Measurements from ENCODE around the gene NOC2L. TPM values are rescaled to one million over a fixed set of nuclear protein-coding genes. Genes with fewer than 3 reads are reported as not detected.

The NOC2L gene
- total and polyA plus RNA-seq, 2 donors (not counting 3 experiments of a cell fraction or from before 2014, with no cell fraction given) = 55.3 to 87.9 TPM

GRCh38 chr1:960363-961131, 1.5 kb upstream of the NOC2L start, which contains the start of gene KLHL17:
KLHL17 (plus strand) TSS chr1:960584; CDS start chr1:960694, 110 bp downstream.
- peak within 1 kb of the TSS; percentile 44 to 68 (median 45) for H3K4me3 ChIP-seq (replicated peaks in 1 of 3; ENCODE audit: insufficient read depth in 1 of 3, low read depth in 1 of 3, low read length in 3 of 3)
- DNase-seq (ENCODE audit: low read depth, low spot score) = peak; percentile 43
- no TSS peak for BruUV-seq (replicated peaks)
- dilution Hi-C loops (cut with MboI; ENCODE audit: extremely low pct_ligation_motif_present, low sequenced_read_pairs) = no loop called here
- intact Hi-C loops (cut with micrococcal nuclease) = loop anchor here (2.0 kb wide), 1 partner anchor 20 kb away; no protein-coding TSS in a partner anchor
- H3K4me1 ChIP-seq (ENCODE audit: control insufficient read depth, extremely low read depth, insufficient read depth, low read length) = peaks cover 5% of the 10 kb centered on the region
- no peaks in the 10 kb centered on the region for H3K9me1 ChIP-seq (replicated peaks; ENCODE audit: control insufficient read depth, extremely low read depth, insufficient read depth, low read length)
- H3K36me3 ChIP-seq (ENCODE audit: control insufficient read depth in 2 of 2, extremely low read depth in 1 of 2, insufficient read depth in 2 of 2, low read length in 2 of 2) = peaks cover 0 to 11% of the 10 kb centered on the region in 2 experiments
- no peak within 1 kb of the TSS for H3K4me2 ChIP-seq (ENCODE audit: insufficient read depth, low read length)
- H3K79me2 ChIP-seq (ENCODE audit: control insufficient read depth, insufficient read depth, low read length) = peaks cover 18% of the 10 kb centered on the region
- no peaks in the 10 kb centered on the region for H3K27me3 ChIP-seq (ENCODE audit: control insufficient read depth in 2 of 2, insufficient read depth in 2 of 2, low read length in 2 of 2)
- H4K20me1 ChIP-seq (replicated peaks; ENCODE audit: control insufficient read depth, extremely low read depth, insufficient read depth, low read length) = no peaks in the 10 kb centered on the region
- H3K9ac ChIP-seq (replicated peaks; ENCODE audit: extremely low read depth, insufficient read depth, low read length) = peak within 1 kb of the TSS; percentile 14
- peak; percentile 61 for FAIRE-seq
- H3K27ac ChIP-seq (ENCODE audit: insufficient read depth, low read depth, low read length) = no peak within 1 kb of the TSS
- no peaks in the 10 kb centered on the region for H3K9me3 ChIP-seq (replicated peaks; ENCODE audit: control insufficient read depth, insufficient read depth, low read length)
- peak within 1 kb of the TSS; percentile 46 for H2AFZ ChIP-seq (ENCODE audit: low read depth, low read length)
- ChIA-PET CTCF (interaction anchor here (1.8 kb wide), 1 partner anchor 56 kb away, joined by 4 read pairs; no protein-coding TSS in a partner anchor), POLR2A (no interaction called here)
- no peak for TF ChIP-seq GATA2 (IDR thresholded peaks at IDR 0.05; ENCODE audit: insufficient read depth, insufficient read length, low read depth, low read length)
- peak; percentile 70 for TF ChIP-seq POLR2AphosphoS5 (IDR thresholded peaks at IDR 0.05; ENCODE audit: insufficient read depth, low read depth, low read length)

DNA sequence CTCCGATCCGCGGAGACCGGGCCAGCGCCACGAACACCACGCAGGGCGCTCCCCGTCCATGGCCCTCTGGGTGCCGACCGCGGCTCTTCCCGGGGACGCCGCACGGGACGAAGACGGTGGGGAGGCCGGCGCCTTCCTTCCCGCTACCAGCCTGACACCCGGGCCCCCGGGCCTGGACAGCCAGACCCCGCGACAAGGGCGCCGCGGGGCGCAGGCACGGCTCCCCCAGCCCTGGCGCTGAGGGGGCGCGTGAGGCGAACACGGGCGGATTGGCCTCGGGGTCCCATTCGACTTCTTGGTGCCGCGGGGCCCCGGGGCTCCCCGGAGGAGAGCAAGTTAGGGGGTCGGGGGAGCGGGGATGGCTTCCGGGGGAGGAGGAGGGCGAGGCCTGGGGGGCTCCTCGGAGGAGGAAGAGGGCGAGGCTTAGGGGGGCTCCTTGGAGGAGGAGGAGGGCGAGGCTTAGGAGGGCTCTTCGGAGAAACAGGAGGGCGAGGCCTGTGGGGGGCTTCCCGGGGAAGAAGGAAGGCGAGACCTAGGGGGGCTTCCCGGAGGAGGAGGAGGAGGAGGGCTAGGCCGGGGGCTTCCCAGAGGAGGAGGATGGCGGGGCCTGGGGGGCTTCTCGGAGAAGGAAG, 791 bp upstream of the NOC2L start:
- no peak overlapping the region for H3K27ac ChIP-seq (ENCODE audit: insufficient read depth, low read depth, low read length)
- H3K9ac ChIP-seq (replicated peaks; ENCODE audit: extremely low read depth, insufficient read depth, low read length) = no peak overlapping the region
- H3K79me2 ChIP-seq (ENCODE audit: control insufficient read depth, insufficient read depth, low read length) = peaks cover 18% of the 10 kb centered on the region
- dilution Hi-C loops (cut with MboI; ENCODE audit: extremely low pct_ligation_motif_present, low sequenced_read_pairs) (no loop called here), intact Hi-C loops (cut with micrococcal nuclease) (loop anchor here (1.0 to 5.0 kb wide), 3 partner anchors 19 to 109 kb away; partner anchors contain the start of gene SAMD11)
- no peak overlapping the region for H3K4me2 ChIP-seq (ENCODE audit: insufficient read depth, low read length)
- H3K9me3 ChIP-seq (replicated peaks; ENCODE audit: control insufficient read depth, insufficient read depth, low read length) = no peaks in the 10 kb centered on the region
- no peaks in the 10 kb centered on the region for H3K27me3 ChIP-seq (ENCODE audit: control insufficient read depth in 2 of 2, insufficient read depth in 2 of 2, low read length in 2 of 2)
- TF ChIP-seq EZH2 (IDR thresholded peaks at IDR 0.05; ENCODE audit: borderline replicate concordance, low read depth, low read length, severe bottlenecking) (peak; percentile 67), MYC (IDR thresholded peaks at IDR 0.05; ENCODE audit: low read depth, low read length) (no peak)
- no TSS peak for BruUV-seq (replicated peaks)
- H3K4me3 ChIP-seq (replicated peaks in 1 of 3; ENCODE audit: insufficient read depth in 1 of 3, low read depth in 1 of 3, low read length in 3 of 3) = peak overlapping the region in 2 of 3 experiments; percentile 29 to 68
- H4K20me1 ChIP-seq (replicated peaks; ENCODE audit: control insufficient read depth, extremely low read depth, insufficient read depth, low read length) = no peaks in the 10 kb centered on the region
- DNase-seq (ENCODE audit: low read depth, low spot score) (no peak), FAIRE-seq (no peak)
- POLR2A ChIA-PET = no interaction called here
- H2AFZ ChIP-seq (ENCODE audit: low read depth, low read length) = peak overlapping the region; percentile 28
- CTCF ChIA-PET = interaction anchor here (0.8 to 1.4 kb wide), 4 partner anchors 16 to 55 kb away, joined by 3 to 6 read pairs (median 3); no protein-coding TSS in a partner anchor
- H3K9me1 ChIP-seq (replicated peaks; ENCODE audit: control insufficient read depth, extremely low read depth, insufficient read depth, low read length) = no peaks in the 10 kb centered on the region
- H3K4me1 ChIP-seq (ENCODE audit: control insufficient read depth, extremely low read depth, insufficient read depth, low read length) = peaks cover 5% of the 10 kb centered on the region
- peaks cover 0 to 18% of the 10 kb centered on the region in 2 experiments for H3K36me3 ChIP-seq (ENCODE audit: control insufficient read depth in 2 of 2, extremely low read depth in 1 of 2, insufficient read depth in 2 of 2, low read length in 2 of 2)

All from endothelial cell of umbilical vein (primary cell).